G401.6 (cell line): Measurements from ENCODE around the gene GCGR.
"Not testable (repeated sequence)": the region's sequence is repeated elsewhere in the genome, so short reads cannot be mapped to it uniquely, and the experiment has no call there.

Experiments
- FAIRE-seq: peaks from 2 replicates; lab custom pipeline; 2012; peaks lifted over from hg19 to GRCh38; lab: Jason Lieb, UNC

Gene GCGR

DNA sequence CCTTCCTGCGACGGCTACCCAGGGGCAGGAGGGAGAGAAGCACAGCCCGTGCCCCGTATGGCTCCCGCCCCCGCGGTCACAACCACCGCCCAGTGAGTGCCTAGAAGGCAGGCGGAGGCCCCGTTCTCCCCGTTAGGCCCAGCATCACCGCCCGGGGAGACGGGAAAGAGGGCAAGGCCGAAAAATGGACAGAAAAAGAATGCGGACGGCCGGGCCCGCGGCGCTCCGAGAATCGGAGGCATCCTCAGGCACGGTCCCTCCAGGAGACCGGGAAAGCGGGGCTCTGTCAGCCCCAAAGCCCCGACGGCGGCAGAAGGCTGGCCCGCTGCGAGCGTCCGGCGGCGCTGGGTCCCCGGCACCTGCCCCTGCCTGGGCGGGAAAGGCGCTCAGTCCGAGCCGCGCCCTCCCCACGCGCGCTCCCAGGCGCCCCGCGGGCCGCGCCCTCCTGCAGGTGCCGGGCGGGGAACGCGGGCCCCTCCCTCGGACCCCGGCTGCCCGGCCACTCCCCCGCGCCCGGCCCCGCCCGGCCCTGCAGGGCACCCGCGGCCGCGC is 28.7 kb downstream of the GCGR start:
- no peak for FAIRE-seq

DNA sequence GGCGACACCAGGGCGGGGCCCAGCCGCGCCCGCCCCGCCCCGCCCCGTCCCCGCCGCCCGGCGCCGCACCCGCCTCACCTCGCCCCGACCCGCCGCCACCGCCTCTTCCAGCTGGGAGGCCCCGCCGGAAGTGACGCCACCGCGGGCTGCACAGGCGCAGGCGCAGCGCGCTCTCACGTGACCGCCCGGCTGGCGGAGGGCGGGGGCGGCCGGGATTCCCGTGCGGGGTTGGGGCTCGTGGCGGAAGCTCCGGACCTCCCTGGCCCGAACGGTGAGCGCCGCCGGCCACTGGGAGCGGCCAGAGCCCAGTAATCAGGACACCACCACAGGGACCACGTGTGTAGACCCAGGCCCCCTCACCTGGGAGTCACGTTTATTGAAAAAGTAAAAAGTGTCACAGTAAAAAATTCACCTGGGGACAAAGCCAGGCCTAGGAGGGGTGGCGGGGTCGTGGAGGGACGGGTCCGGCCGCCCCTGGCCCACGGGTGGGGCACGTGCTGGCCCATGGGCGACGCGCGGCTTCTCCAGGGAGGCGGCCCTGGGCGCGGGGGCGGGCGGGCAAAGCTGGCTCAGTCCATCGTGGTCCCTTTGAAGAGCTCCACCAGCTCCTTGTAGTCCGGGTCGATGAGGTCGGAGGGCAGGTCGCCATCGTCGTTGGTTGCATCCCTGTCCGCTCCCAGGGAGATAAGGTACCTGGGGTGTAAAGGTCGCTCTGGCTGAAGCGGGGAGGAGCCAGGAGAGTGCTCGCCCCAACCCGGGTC is 29.4 kb downstream of the GCGR start, which contains the start of gene MCRIP1:
Gene MCRIP1 (minus strand): TSS at position 132 of the 761 bp plus-strand sequence. CDS start 8,785 bp downstream, outside the sequence.
- no peak for FAIRE-seq

GRCh38 chr17:81833921-81834830 is 30.2 kb downstream of the GCGR start:
- FAIRE-seq: no peak

- no peak for FAIRE-seq
Observed at GRCh38 chr17:81834831-81835267, 30.9 kb downstream of the GCGR start, which contains the start of gene PPP1R27. PPP1R27 (minus strand) TSS chr17:81835050; CDS start chr17:81834953, 97 bp downstream.

DNA sequence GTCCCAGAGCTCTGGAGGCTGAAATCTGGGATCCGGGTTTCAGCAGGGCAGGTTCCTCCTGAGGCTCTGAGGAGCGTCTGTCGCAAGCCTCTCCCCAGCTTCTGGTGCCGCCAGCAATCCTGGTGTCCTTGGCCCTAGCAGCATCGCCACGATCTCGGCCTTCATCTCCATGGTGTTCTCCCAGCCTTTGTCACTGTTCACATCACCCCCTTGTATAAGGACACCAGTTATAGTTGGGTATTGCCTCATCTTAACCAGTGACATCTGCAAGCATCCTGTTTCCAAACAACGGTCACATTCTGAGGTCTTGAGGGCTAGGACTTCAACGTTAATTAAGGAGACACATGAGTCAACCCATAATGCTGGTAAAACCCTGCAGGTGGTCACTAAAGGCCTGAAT is 33.7 kb downstream of the GCGR start:
- no peak for FAIRE-seq

DNA sequence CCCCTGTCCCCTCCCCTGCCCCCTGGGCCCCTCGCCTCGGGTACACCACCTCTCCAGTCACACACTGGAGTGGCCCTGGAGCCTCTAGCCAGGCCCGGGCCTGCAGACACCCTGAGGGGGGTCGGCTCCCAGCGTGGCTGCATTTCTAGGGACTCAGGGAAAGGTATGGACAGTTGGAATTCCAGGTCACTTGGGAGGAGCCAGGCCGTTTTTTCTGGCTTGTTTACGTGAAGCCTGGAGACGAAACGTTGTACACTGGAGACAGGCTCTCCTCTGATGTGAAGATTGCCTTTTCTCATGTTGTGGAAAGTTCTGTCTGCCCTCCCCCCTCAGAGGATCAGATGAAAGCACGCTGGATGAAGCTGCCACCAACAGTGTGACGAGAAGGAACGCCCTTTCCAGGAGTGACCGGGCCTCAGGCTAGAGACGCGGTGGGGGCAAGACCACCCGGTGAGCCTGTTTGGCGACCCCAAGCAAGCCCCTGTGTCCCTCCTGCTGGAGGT is 34.9 kb downstream of the GCGR start:
- no peak for FAIRE-seq

GRCh38 chr17:81839301-81839700 is 35.4 kb downstream of the GCGR start:
- FAIRE-seq: no peak

- not testable (repeated sequence) for FAIRE-seq
Observed at GRCh38 chr17:81840059-81840458, 36.1 kb downstream of the GCGR start.

GRCh38 chr17:81840826-81841778 is 37.2 kb downstream of the GCGR start:
- no peak for FAIRE-seq

DNA sequence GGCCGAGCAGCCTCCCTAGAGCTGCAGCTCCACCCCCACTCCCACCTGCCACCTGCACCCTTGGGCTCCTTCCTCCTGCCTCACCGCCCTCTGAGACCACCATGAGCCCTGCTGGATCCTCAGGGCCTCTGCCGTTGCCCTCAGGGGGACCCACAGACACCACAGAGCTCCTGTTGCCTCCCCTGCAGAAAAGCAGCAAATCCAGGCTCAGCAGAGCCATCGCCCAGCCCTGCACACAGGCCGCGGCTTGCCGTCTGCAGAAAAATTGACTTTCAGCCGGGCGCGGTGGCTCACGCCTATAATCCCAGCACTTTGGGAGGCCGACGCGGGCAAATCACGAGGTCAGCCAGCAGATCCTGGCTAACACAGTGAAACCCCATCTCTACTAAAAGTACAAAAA is 37.9 kb downstream of the GCGR start:
- FAIRE-seq: no peak

GRCh38 chr17:81842378-81842724 is 38.4 kb downstream of the GCGR start:
- FAIRE-seq: no peak

DNA sequence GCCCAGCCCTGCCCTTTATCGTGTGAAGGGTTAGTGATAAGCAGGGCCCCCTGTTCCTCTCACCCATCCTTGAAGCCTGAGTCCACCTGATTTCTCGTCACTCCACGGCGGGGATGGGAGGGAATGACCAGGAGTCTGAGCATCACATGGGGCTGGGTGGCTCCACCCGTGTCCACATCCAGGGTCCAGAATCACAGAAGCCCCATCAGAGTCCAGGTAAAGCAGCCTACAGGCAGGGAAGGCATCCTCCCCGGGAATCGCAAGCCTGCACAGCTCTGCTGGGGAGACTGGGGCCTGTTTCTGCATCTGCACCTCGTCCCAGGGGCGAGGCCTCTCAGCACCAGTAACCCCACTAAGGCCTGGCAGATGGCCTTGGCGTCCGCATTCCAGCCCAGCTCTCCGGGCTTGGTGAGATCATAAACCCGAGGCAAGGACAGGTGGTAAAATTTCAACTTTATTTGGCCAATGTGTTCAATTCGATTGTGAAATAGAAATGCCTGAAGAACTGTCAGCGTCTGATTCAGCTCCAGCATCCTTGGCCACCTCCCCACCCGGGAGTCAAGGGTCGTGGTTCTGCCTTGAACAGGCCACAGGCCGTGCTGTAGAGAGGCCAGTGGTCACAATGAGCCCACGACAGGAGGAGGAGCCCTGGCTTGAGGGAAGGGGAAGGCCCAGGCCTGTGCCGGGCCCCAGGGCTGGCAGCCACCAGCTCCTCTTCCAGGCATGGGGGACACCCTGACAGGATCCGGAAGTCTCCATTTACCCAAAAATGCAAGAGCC is 39.0 kb downstream of the GCGR start:
- FAIRE-seq: no peak

DNA sequence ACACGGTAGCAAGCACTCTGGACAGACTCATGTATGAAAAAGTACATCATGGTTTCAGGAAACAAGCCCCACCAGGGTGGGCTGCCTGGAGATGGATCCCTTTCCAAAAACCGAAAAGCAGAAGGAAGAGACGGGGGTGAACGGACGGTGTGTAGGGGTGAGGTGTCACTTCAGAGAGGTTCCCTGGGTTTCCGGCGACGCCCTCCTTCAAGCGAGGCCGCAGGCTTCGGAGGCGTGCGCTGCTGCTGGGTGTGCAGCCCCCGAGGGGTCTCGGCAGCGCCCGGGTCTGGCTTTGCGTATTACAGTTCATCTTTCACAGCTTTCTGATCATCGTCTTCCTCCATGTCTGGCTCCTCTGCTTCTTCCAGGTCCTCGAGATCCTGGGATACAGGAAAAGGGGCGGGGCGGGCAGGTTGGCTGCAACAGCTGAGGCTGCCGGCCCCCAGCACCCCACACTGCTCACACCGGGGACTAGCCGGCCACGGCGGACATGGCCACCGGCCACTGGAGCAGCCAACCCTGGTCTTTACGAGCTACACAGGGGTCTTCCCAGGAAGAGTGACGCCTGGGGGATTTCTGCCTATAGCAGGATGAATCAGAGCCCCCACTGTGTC is 39.9 kb downstream of the GCGR start:
- no peak for FAIRE-seq

DNA sequence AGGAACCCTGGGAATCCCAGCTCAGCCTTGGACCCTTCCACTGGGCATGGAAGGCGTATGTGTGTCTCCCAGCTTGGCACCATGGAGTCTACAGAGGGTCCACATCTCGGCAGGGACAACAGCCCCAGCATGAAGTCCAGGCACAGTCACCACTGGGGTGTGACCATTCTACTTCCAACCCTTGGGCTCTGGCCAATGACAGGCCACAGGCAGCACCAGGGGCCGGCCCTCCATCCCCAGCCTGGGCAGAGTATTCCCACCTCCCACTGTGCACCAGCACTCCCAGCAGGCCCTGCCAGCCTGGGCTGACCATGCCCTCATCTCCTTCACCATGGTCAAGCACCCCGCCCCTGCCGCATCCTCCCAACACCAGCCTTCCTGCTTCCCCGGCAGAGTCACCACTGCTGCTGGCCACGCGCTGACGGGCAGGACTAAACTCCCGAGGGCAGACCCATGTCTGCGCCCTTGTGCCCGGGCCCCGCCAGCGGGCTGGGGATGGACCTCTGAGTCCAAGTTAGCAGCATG is 40.4 kb downstream of the GCGR start:
- no peak for FAIRE-seq

DNA sequence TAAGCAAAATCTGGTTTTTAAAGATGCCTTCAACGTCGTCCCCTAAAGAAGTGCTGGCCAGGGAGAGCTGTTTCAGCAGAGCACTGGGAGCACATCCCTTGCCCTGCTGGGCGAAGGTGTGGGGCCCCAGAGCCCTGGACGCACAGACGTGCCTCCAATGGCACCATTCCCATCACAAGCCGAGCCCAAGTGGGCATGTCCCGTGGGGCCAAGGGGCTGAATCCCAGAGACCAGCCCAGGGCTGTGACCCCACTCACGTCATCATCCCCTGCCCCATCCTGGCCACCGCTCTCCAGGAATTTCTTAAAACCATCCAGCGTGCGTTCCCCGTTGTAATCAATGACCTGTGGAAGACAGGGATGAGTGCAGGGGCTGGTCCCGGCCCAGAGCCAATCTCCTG is 40.9 kb downstream of the GCGR start:
- FAIRE-seq: no peak

GRCh38 chr17:81845361-81845760 is 41.4 kb downstream of the GCGR start:
- no peak for FAIRE-seq

DNA sequence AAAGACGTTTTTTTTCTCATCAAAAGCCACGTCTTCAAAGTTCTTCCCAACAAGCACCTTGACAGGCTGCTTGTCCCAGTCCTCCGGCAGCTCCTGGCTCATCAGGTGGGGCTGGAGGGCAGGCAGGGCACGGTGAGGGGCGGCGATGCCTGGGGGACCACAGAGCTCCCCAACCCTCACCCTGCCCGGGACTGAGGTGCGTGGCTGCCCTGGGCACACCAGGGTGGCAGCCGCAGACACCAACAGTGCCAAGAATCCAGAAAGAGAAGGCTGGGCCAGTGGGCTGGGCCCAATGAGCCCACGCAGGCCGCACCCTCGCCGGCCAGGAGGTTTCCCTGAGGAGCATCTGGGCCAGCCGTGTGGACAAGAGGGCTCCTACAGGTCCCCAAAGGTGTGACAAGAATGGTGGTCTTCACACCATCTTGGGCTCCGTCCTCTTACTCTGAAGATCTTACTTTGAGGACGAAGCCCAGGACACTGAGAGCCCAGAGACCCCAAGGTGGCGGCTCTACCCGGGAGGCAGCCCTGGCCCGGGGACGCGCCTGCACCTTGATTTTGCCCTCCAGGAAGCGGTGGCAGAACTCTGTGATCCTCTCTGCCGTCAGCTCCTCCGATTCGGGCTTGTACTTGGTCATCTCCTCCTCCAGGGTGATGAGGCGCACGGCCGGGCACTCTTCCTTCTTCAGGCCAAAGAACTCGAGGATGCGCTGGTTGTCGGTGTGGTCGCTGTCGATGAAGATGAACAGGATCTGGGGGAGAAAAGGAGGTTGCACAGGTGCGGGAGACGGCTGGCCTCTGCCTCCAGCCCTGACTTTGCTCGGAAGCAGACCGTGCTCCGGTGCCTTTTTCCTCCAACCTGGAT is 42.2 kb downstream of the GCGR start:
- FAIRE-seq: no peak

GRCh38 chr17:81846743-81847689 is 43.1 kb downstream of the GCGR start:
- no peak for FAIRE-seq
